GM19397 (cell line): ENCODE measurements around the gene ATP5MK.
A peak's percentile ranks its signal among the peaks of the same experiment; 100 is the strongest.
"Not testable (repeated sequence)": the region's sequence is repeated elsewhere in the genome, so short reads cannot be mapped to it uniquely, and the experiment has no call there.

ENCODE experiments used
- ATAC-seq: cut with Tn5 transposase; IDR thresholded peaks from one replicate; pipeline ENCODE4 v1.9.1; 2021; ENCODE audit warnings: mild to moderate bottlenecking, moderate library complexity; ENCODE audit not compliant: unreplicated experiment

The ATP5MK gene

GRCh38 chr10:103397191-103397825 is 1.0 kb upstream of the ATP5MK start:
- ATAC-seq, result no peak

- no peak for ATAC-seq
Measured at GRCh38 chr10:103396789-103397087, 463 bp upstream of the ATP5MK start.

DNA sequence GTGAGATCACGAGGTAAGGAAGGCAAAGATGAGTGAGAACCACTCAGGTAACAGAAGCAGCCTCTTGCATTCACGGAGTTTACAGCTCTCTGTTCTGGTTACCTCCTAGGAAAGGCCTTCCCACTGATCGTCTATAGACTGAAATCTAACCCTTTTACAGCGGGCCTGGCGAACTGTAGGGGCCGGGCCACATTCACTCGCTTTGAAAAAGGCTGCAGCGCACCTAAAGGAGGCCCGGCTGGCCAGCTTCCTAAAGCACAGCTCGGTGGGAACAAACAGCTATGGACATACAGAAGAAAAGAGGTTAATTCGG is 565 bp downstream of the ATP5MK start:
- no peak for ATAC-seq

GRCh38 chr10:103394180-103394579 is 2.1 kb downstream of the ATP5MK start:
- ATAC-seq, result no peak

- ATAC-seq, result no peak
Measured at GRCh38 chr10:103382769-103383168, 13.5 kb downstream of the ATP5MK start.

DNA sequence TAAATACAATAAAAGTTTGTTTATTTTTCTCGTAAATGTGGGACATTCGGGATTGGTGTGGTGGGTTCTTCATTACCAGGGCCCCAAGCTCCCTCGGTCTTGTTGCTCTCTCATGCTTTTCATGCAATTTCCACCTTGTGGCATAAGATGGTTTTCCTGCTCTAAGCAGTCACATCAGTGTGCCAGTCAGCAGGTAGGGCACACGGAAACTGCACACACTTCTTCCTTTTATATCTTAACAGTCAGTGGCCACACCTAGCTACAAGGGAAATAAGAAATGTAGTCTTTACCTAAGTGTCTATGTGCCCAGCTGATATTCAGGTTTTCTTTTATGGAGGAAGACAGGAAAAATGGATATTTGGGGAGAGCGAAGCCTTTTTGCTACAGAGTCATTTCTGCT is 22.0 kb downstream of the ATP5MK start:
- ATAC-seq, result no peak

- ATAC-seq, result no peak
Measured at GRCh38 chr10:103373544-103373943, 22.7 kb downstream of the ATP5MK start.

GRCh38 chr10:103367782-103368518 is 28.3 kb downstream of the ATP5MK start, which contains the start of gene TAF5:
TSS of gene TAF5 (plus strand) at chr10:103367976. CDS start at chr10:103367990, 14 bp downstream.
- ATAC-seq, result peak; percentile 66

GRCh38 chr10:103367379-103367781 is 28.9 kb downstream of the ATP5MK start:
- ATAC-seq, result no peak

DNA sequence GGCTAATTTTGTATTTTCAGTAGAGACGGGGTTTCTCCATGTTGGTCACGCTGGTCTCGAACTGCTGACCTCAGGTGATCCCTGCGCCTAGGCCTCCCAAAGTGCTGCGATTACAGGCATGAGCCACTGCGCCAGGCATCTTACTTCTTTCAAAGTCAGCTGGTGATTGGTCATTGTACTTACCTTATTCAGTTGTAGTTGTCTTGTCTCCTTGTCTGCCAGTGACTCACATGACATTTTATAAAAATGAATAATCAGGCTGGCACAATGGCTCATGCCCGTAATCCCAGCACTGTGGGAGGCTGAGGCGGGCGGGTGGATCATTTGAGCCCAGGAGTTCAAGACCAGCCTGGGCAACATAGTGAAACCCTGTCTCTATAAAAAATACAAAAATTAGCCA is 35.5 kb downstream of the ATP5MK start:
- not testable (repeated sequence) for ATAC-seq

DNA sequence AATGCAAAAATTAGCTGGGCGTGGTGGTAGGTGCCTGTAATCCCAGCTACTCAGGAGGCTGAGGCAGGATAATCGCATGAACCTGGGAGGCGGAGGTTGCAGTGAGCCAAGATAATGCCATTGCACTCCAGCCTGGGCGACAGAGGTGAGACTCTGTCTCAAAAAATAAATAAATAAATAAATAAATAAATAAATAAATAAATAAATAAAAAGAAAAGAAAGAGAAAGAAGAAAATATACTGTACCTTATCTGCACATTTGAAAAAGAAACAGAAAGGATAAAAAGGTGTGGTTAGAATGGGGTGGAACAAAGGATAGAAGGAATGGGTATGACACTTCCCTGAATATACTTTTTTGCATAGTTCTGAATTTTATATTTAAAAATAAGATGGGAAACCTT is 36.8 kb downstream of the ATP5MK start:
- ATAC-seq, result not testable (repeated sequence)

GRCh38 chr10:103355906-103356599 is 40.2 kb downstream of the ATP5MK start:
- no peak for ATAC-seq

- not testable (repeated sequence) for ATAC-seq
Measured at GRCh38 chr10:103354567-103354966, 41.7 kb downstream of the ATP5MK start.

- no peak for ATAC-seq
Measured at GRCh38 chr10:103353281-103353680, 43.0 kb downstream of the ATP5MK start.

DNA sequence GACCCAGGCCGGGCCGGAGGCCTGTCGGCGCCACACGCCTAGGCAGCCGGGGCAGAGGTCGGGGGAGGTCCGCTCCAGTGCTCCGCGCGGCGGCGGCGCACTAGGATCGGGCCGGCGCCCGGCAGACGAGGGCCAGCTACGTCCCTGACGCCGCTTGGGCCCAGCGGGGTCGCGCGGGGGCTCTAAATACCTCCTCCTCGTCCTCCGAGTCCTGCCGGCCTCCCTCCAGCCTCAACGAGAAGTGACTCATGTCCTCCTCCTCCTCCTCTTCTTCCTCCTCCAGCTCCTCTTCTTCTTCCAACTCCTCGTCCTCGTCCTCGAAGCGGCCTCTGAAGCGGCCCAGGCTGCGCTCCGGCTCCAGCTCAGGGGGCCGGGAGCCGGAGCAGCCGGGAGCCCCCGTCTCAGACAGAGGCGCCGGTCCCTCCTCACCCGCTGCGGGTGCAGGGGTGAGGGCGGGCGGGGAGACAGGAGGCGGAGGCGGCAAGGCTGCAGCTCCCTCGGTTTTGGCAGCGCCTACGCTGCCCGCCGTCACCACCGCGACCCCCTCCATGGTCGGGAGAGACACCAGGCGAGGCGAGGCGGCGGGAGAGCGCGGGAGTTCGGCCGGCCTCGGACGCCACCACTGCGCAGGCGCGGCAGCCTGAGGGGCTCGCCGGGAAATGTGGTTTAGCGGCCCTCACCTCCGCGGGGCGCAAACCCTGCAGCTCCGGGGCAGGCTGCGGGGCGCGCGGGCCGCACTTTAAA is 45.6 kb downstream of the ATP5MK start, which contains the start of gene PCGF6:
Gene PCGF6 (minus strand): TSS at position 624 of the 744 bp plus-strand sequence. CDS start 74 bp downstream, at position 550.
- ATAC-seq, result peak; percentile 82

DNA sequence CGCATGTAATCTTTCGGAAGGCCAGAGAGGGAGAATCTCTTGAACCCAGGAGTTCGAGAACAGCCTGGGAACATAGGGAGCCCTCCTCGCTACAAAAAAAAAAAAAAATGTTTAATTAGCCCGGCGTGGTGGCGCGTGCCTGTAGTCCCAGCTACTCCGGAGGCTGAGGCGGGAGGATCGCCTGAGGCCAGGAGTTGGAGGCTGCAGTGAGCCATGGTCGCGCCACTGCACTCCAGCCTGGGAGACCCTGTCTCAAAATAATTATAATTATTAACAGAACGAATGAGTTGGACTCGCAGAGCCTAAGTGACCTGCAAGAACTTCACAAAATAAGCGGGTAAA is 46.1 kb downstream of the ATP5MK start:
- ATAC-seq, result no peak
